SJSA1 (cell line): ENCODE results near the gene DPYD. TPM values are rescaled to one million over a fixed set of nuclear protein-coding genes. Genes with fewer than 3 reads are reported as not detected.
A peak's percentile ranks its signal among the peaks of the same experiment; 100 is the strongest.

Experiments used
- DNase-seq, 2 experiments: peaks; one replicate each; pipeline ENCODE4 v3.0.0-alpha.2; 2015 to 2020; ENCODE audit warnings: low spot score in 2 of 2, low read depth in 1 of 2
- H3K27ac ChIP-seq: fragments of 250-450 bp; sonication (Bioruptor Pico); 2 replicates; pipeline ENCODE4 v1.5.1; 2020; ENCODE audit warnings: mild to moderate bottlenecking, moderate library complexity
- H3K27me3 ChIP-seq: fragments of 250-450 bp; sonication (Bioruptor Pico); replicated peaks from 2 replicates; pipeline ENCODE4 v1.5.1; 2020; ENCODE audit warnings: mild to moderate bottlenecking, moderate library complexity
- H3K36me3 ChIP-seq: fragments of 250-450 bp; sonication (Bioruptor Pico); 2 replicates; pipeline ENCODE4 v1.5.1; 2020; ENCODE audit warnings: mild to moderate bottlenecking
- H3K4me1 ChIP-seq: fragments of 250-450 bp; sonication (Bioruptor Pico); replicated peaks from 2 replicates; pipeline ENCODE4 v1.6.1; 2021; ENCODE audit warnings: mild to moderate bottlenecking
- H3K4me3 ChIP-seq: fragments of 250-450 bp; sonication (Bioruptor Pico); 2 replicates; pipeline ENCODE4 v1.5.1; 2020; ENCODE audit warnings: mild to moderate bottlenecking
- H3K9me3 ChIP-seq: fragments of 250-450 bp; sonication (Bioruptor Pico); replicated peaks from 2 replicates; pipeline ENCODE4 v1.5.1; 2020; ENCODE audit warnings: mild to moderate bottlenecking
- total RNA-seq: library from RNA; depleted of rRNA; stranded (reverse); fragments of >200 nt; shearing (Covaris generic); gene quantifications from 2 replicates; pipeline ENCODE4 v1.2.3, GENCODE V29; 2014

DPYD gene
- total RNA-seq, 1 experiment from 2014 or later, result 31.4 TPM

DNA sequence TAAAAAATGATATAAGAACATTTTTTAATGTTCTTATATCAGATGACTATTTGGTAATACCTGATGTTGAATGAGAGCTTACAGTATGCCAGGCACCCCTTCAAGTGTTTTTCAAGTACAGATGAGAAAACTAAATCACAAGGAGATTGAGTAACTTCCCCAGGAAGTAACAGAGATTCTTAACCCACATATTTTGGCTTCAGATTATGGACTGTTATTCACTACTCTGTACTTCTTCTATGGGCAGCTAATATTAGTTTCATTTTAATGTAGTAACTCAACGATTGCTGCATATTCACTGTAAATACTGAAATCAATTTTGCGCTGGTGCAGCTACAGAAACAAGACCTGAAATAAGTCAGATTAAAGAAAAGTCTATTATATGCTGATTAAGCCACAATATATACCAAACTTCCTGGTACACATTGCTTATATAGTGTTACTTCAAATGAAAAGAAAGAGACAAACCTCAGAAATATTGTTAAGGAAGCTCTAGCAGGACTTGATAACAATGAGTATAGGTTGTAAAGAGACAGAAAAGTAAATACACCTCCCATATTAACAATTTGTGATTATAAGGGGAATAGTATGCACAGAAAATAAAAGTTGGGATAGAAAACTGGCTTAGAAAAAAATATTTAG is 19.7 kb downstream of the DPYD start:
- DNase-seq, result no peak
- Histone ChIP-seq H3K36me3 (peaks cover 18% of the 10 kb centered on the region), H3K9me3 (peaks cover 11% of the 10 kb centered on the region), H3K4me1 (peaks cover 29% of the 10 kb centered on the region), H3K27ac (no peak overlapping the region), H3K4me3 (no peak overlapping the region), H3K27me3 (no peaks in the 10 kb centered on the region)

DNA sequence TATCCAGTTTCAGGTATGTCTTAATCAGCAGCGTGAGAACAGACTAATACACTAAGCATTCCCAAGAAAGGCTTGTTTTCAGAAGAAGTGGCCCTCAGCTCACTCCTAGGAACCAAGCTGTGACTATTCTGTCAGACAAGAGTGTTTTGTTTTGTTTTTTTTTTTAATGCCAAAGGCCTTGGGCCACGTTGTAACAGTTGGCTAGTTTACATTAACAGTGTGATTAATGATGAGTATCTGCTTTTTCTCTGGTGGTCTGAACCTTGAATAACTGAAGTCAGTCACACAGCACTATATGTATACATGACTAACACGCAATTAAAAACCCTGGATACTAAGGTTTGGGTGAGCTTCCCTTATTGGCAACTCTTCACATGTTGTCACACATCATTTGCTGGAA is 21.9 kb downstream of the DPYD start:
- DNase-seq, result peak; percentile 47 to 75
- Histone ChIP-seq H3K4me1 (peaks cover 27% of the 10 kb centered on the region), H3K27ac (peak overlapping the region; percentile 48)

DNA sequence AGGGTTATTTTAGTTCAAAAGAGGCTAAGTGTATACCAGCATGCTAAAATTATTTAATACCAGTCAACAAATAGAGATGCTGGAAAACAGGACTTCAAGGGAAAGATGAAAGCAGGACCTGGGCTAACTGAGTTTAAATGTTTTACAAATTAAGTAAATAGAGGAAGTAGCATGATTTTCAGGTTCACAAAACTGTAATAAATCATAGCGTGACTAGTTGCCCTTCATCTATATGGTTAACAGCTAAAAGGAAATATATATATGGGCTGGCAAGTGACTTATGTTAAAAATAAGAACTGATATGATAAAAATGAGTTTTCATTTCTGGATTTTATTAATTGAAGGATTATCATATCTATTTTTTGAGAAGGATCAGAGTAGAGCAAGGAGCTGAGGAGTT is 25.6 kb downstream of the DPYD start:
- Histone ChIP-seq H3K9me3 (peaks cover 11% of the 10 kb centered on the region), H3K4me3 (no peak overlapping the region), H3K36me3 (peaks cover 18% of the 10 kb centered on the region), H3K4me1 (peaks cover 21% of the 10 kb centered on the region), H3K27me3 (no peaks in the 10 kb centered on the region), H3K27ac (no peak overlapping the region)
- DNase-seq, result no peak

More for the DNA sequence above, 21.9 kb downstream of the DPYD start:
- Histone ChIP-seq H3K36me3 (peaks cover 18% of the 10 kb centered on the region), H3K9me3 (peaks cover 11% of the 10 kb centered on the region), H3K4me3 (no peak overlapping the region), H3K27me3 (no peaks in the 10 kb centered on the region)

DNA sequence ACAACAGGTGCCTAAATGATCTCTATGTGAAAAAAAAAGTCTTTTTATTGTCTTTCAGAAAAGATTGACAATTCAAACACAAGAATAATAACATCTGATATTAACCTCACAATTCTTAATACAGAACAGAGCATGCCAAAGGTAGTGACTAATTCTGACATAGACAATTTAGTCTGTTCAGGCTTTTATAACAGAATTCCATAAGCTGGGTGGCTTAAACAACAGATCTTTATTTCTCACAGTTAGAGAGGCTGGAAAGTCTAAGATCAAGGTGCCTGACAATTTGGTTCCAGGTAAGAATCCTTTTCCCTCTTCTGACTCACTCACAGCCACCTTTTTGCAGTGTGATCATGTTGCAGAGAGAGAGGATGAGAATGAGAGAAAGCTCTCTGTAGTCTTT is 27.0 kb downstream of the DPYD start:
- peaks cover 6% of the 10 kb centered on the region for H3K9me3 ChIP-seq
- DNase-seq, result no peak
- H3K27ac ChIP-seq, result no peak overlapping the region
- H3K36me3 ChIP-seq, result peaks cover 12% of the 10 kb centered on the region
- peaks cover 14% of the 10 kb centered on the region for H3K4me1 ChIP-seq
- no peak overlapping the region for H3K4me3 ChIP-seq
- H3K27me3 ChIP-seq, result no peaks in the 10 kb centered on the region

DNA sequence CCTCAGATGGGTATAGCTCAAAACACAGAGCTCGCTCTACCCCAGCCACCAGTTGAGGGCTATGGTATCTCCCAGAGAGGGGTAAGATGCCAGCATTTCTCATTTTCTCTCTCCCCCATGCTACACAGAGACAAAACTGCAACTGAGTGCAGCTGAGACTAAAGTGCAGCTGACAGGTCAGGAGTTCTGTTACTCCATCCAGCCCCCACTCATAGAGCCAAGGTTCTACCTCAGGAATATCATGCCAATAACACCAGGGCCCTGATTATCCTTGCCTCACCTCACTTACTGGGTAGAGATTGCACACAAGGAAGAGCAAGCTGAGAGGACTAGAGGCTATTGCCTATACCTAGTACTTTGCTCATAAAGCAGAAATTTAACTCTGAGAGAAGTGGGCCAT is 34.6 kb downstream of the DPYD start:
- Histone ChIP-seq H3K27me3 (no peaks in the 10 kb centered on the region), H3K9me3 (0 out of 2 replicates have a peak, but pooled peaks cover 7% of the 10 kb centered on the region), H3K4me3 (no peak overlapping the region), H3K27ac (no peak overlapping the region), H3K36me3 (no peaks in the 10 kb centered on the region), H3K4me1 (no peaks in the 10 kb centered on the region)
- DNase-seq, result no peak

DNA sequence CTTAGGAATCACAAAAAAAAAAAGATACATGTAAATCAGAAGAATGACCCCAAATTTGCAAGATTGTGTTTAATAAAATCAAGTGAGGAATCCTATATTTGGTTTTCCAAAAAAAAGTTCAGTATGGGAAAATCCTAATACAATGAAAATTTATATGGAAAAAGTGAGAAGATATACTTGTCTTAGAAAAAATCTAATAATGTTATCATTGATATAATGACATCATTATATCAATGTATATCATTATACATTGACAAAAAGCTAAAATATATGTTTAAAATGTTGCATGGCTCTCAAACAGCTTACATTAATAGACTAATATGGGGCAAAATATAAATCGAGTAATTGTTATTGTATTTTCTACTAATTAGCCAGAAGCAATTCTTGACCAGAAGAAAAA is 37.0 kb downstream of the DPYD start:
- Histone ChIP-seq H3K4me1 (no peaks in the 10 kb centered on the region), H3K9me3 (0 out of 2 replicates have a peak, but pooled peaks cover 7% of the 10 kb centered on the region), H3K36me3 (no peaks in the 10 kb centered on the region), H3K4me3 (no peak overlapping the region), H3K27me3 (no peaks in the 10 kb centered on the region), H3K27ac (no peak overlapping the region)
- no peak for DNase-seq

DNA sequence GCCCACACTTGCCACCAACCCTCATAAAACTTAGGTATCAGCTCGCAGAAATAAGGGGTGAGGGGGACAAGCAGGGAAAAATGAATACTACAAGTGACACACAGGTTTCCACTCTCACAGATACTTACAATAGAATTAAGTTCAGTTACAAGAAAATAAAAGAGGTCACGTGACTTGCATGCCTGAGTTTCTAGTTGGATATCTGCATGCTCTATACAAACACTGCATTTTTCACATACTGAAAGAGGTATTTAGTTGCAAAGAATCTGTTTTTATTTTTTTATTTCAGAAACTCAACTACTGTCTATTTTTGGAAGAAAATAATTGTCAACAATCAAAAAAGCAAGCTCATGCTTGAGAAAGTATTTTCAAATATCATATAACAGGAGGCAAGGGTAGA is 43.5 kb downstream of the DPYD start:
- H3K4me3 ChIP-seq, result no peak overlapping the region
- no peak overlapping the region for H3K27ac ChIP-seq
- no peaks in the 10 kb centered on the region for H3K4me1 ChIP-seq
- no peak for DNase-seq
- no peaks in the 10 kb centered on the region for H3K27me3 ChIP-seq
- no peaks in the 10 kb centered on the region; the same call in 1 of the 2 replicates for H3K36me3 ChIP-seq
- no peaks in the 10 kb centered on the region for H3K9me3 ChIP-seq

DNA sequence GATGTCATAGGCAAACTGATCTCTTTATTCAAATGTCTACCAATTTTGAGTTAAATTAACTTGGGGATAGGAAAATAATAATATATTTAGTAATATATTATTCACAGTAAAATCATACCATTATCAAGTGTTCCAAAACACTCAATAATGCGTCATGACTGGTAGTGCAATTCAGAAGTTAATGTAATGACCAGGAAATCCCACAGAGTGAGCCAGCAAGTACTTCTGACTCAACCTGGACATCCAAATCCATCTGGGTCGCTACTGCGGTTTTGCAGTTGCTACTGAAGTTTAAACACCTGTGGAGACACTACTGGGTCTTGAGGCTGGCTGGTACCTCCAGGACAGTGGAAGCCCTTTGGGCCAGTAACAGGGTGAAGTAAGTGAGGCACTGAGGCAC is 44.8 kb downstream of the DPYD start:
- DNase-seq, result no peak
- H3K27me3 ChIP-seq, result no peaks in the 10 kb centered on the region
- no peak overlapping the region for H3K27ac ChIP-seq
- H3K36me3 ChIP-seq, result no peaks in the 10 kb centered on the region; the same call in 1 of the 2 replicates
- no peaks in the 10 kb centered on the region for H3K9me3 ChIP-seq
- no peaks in the 10 kb centered on the region for H3K4me1 ChIP-seq
- no peak overlapping the region for H3K4me3 ChIP-seq

DNA sequence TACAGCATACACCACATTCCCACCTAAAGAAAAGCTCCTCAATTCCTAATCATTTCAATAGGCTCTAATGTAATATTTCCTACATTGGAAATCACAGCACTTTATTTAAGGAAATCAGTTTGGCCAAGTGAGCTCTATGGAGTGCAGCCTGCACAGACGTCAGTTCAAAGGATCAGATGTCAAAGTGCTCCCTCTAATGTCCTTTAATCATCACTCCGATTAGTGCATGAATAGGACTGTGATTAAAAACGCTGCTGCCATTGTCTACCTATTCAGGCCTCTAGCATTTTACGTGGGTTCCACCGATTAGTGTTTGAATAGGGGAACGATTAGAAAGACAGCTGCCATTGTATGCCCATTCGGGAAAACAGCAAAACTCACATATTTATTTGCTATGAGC is 50.2 kb downstream of the DPYD start:
- no peaks in the 10 kb centered on the region for H3K9me3 ChIP-seq
- H3K4me3 ChIP-seq, result no peak overlapping the region
- DNase-seq, result no peak
- no peaks in the 10 kb centered on the region for H3K4me1 ChIP-seq
- no peaks in the 10 kb centered on the region; the same call in none of the 2 replicates for H3K36me3 ChIP-seq
- no peak overlapping the region for H3K27ac ChIP-seq
- H3K27me3 ChIP-seq, result no peaks in the 10 kb centered on the region

DNA sequence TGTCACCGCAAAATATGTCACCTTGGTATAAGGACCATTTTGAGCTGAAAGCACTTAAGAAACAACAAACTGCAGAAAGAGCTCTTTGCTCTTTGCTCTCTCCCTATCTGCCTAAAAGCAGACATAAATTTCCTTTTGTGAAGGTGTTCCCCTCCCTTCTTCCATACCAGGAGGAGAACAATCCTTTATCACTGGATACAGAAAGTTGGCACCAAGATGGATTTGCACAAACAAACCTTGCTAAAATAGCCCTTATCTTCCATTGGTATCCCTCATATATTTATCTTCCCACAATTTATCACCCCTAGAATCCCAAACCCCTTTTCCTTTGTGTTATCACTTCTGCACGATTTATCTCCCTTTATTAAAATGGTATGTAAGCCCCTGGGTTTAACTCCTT is 51.4 kb downstream of the DPYD start:
- no peaks in the 10 kb centered on the region for H3K4me1 ChIP-seq
- no peaks in the 10 kb centered on the region; the same call in none of the 2 replicates for H3K36me3 ChIP-seq
- no peak for DNase-seq
- H3K27ac ChIP-seq, result no peak overlapping the region
- no peaks in the 10 kb centered on the region for H3K27me3 ChIP-seq
- no peak overlapping the region for H3K4me3 ChIP-seq
- H3K9me3 ChIP-seq, result no peaks in the 10 kb centered on the region

DNA sequence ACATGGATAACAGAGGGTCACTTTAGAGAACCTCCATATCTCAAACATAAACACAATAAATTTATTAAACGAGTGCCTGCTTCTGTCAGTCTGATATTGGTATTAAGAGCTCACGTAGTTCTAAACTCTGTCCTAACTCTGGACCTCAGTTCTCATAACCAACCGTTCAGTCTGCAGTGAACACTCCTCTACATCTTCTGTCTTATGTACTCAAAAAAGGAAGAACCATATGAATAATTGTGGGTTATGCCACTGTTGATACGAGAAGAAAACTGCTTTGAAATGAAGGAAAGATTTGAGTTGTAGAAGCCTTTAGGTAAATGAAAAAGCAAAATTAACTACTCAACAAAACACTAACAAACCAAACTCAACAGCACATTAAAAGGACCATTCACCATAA is 53.7 kb downstream of the DPYD start:
- Histone ChIP-seq H3K4me1 (no peaks in the 10 kb centered on the region), H3K4me3 (no peak overlapping the region), H3K27me3 (no peaks in the 10 kb centered on the region), H3K9me3 (no peaks in the 10 kb centered on the region), H3K27ac (no peak overlapping the region), H3K36me3 (no peaks in the 10 kb centered on the region; the same call in 1 of the 2 replicates)
- no peak for DNase-seq

DNA sequence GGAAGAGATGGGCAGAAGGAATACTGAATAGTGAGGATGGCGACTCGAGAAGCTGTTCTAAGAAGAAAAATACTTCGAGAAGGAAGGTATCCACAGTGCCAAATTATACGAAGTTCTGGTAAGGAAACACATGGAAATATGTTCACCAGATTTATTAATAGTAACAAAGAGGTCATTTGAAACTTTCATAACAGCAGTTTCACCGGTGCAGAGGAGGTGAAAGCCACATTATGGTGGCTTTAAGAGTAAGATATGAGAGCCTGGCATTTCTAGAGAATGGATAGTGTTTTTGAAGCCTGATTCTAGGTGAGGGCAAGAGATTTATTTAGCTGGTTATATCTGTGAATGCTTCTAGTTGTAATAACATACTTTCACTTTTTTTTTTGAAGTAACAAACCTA is 56.2 kb downstream of the DPYD start:
- no peaks in the 10 kb centered on the region for H3K27me3 ChIP-seq
- no peak overlapping the region for H3K4me3 ChIP-seq
- DNase-seq, result no peak
- no peak overlapping the region for H3K27ac ChIP-seq
- H3K36me3 ChIP-seq, result no peaks in the 10 kb centered on the region; the same call in 1 of the 2 replicates
- no peaks in the 10 kb centered on the region for H3K4me1 ChIP-seq
- H3K9me3 ChIP-seq, result no peaks in the 10 kb centered on the region

DNA sequence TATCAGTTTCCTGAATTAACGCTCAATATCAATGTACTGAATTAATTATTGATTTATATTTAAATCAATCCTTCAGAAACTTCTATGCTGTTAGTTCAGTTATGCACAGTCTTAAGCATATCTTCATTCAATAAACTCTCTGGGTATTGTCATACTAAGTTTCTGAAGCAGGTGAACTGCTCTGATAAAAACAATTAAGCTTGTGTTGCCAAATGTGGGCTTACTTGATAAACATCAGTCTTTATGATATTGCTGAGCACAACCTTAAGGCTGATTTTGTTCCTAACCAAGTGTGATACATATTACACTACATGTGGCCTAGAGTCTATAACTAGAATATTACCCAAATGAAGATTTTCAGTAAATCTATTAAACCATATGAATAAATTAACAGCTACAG is 67.6 kb downstream of the DPYD start:
- H3K4me3 ChIP-seq, result no peak overlapping the region
- no peak for DNase-seq
- H3K36me3 ChIP-seq, result 0 out of 2 replicates have a peak, but pooled peaks cover 3% of the 10 kb centered on the region
- H3K27me3 ChIP-seq, result no peaks in the 10 kb centered on the region
- H3K4me1 ChIP-seq, result peaks cover 13% of the 10 kb centered on the region
- H3K27ac ChIP-seq, result no peak overlapping the region
- H3K9me3 ChIP-seq, result no peaks in the 10 kb centered on the region

DNA sequence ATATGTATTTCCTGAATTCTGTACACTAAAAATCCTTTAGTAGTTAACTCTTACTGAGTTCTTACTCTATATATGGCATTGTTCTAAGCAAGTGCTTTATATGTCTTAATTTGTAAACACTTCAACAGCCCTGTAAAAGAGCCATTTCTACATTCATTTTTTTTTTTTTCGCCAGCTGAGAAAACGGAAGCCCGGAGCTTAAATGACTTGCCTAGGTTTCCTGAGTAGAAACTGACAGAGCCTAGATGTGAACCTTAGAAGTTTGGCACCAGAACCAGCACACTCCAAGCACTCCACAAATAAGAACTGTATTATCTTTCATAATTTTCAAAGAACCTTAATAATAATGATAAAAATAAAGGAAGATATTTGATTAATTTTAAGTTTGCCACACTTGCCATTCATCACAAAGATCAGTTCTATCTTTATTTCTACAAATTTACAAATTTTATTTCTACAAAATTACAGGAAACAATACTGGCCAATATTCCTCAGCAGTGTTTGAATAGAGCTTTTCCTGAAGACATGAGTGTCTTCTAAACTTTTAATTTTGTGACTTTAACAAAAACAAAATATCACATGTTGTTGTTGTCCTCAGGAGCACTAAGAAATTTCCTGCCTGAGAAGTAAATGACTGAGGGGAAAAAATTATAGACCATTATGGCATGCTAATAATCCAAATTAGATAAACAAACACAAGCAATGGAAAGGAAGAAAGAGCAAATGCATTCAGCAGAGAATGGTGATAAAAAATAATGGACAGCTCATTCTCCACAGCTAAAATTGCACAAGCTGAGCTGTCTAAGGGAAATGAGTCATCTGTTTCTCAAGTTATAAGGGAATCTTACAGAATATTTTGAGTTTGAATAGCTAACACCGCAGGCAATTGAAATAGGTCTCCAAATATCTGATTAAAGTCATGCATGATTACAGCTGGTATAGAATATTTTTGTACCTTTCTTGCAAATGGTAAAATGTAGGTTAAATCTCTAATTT is 71.2 kb downstream of the DPYD start:
- peak in 1 of 2 experiments; percentile 78 for DNase-seq
- no peak overlapping the region for H3K4me3 ChIP-seq
- peak overlapping the region; percentile 61 for H3K27ac ChIP-seq
- peaks cover 13% of the 10 kb centered on the region for H3K4me1 ChIP-seq
- H3K36me3 ChIP-seq, result no peaks in the 10 kb centered on the region
- no peaks in the 10 kb centered on the region for H3K9me3 ChIP-seq
- no peaks in the 10 kb centered on the region for H3K27me3 ChIP-seq
